HEK293 (cell line): ENCODE data around the gene KRTAP16-1.

ENCODE experiments used
- CTCF ChIA-PET: fragments of 350-600 bp; formaldehyde crosslinking; extraction: SDS; loops from one replicate; lab custom pipeline; 2021; ENCODE audit warnings: antibody characterized with exemption; lab: Yijun Ruan, JAX
- POLR2A ChIA-PET: fragments of 300-600 bp; formaldehyde crosslinking; extraction: SDS; loops from one replicate; lab custom pipeline; 2020; ENCODE audit warnings: antibody characterized with exemption, inconsistent platforms; lab: Yijun Ruan, JAX
- H3K27ac ChIP-seq: fragments of 200-500 bp; sonication (Bioruptor generic); 2 replicates; pipeline ENCODE4 v1.5.1; 2014; ENCODE audit warnings: low read depth, low read length, control low read depth, inconsistent platforms; ENCODE audit errors: extremely low read depth
- H3K36me3 ChIP-seq, 2 experiments: fragments of 200-500 bp in 1 of 2; sonication (Bioruptor generic) in 1 of 2; 1 replicate in 1 of 2; 2 replicates in 1 of 2; pipeline ENCODE4 v1.5.1; 2014 to 2017; ENCODE audit warnings: inconsistent platforms in 2 of 2, low read length in 2 of 2; ENCODE audit not compliant: control insufficient read depth in 2 of 2, insufficient read depth in 1 of 2
- H3K4me1 ChIP-seq: fragments of 200-500 bp; sonication (Bioruptor generic); 2 replicates; pipeline ENCODE4 v1.5.1; 2014; ENCODE audit warnings: mild to moderate bottlenecking, low read length, inconsistent platforms; ENCODE audit not compliant: control insufficient read depth, insufficient read depth
- H3K4me3 ChIP-seq: 2 replicates; pipeline ENCODE4 v1.5.1; 2011; ENCODE audit warnings: low read depth, mild to moderate bottlenecking, control low read depth, low read length, moderate library complexity
- H3K9me3 ChIP-seq: fragments of 200-500 bp; sonication (Bioruptor generic); 2 replicates; pipeline ENCODE4 v1.5.1; 2014; ENCODE audit warnings: low read depth, low read length, inconsistent platforms; ENCODE audit not compliant: control insufficient read depth, insufficient read depth
- SALL2 ChIP-seq: fragments of 450-650 bp; formaldehyde crosslinking; IDR thresholded peaks from 2 replicates; pipeline ENCODE4 v1.5.0; 2017; ENCODE audit warnings: missing biosample characterization, mild to moderate bottlenecking, missing genetic modification characterization, borderline replicate concordance
- SETDB1 ChIP-seq: IDR thresholded peaks from one replicate; pipeline ENCODE4 v1.6.1; 2017; ENCODE audit warnings: mild to moderate bottlenecking, low read length, moderate library complexity, mixed read lengths; ENCODE audit not compliant: insufficient read length
- ZBTB48 ChIP-seq: fragments of 450-650 bp; formaldehyde crosslinking; IDR thresholded peaks from 2 replicates; pipeline ENCODE4 v1.5.1; 2016; ENCODE audit warnings: missing biosample characterization, missing genetic modification characterization
- ZBTB8A ChIP-seq: fragments of 450-650 bp; formaldehyde crosslinking; IDR thresholded peaks from 2 replicates; pipeline ENCODE4 v1.5.1; 2016; ENCODE audit warnings: missing biosample characterization, missing genetic modification characterization
- ZNF114 ChIP-seq: fragments of 450-650 bp; formaldehyde crosslinking; IDR thresholded peaks from 2 replicates; pipeline ENCODE4 v1.5.0; 2017; ENCODE audit warnings: missing biosample characterization, missing genetic modification characterization
- ZNF138 ChIP-seq: fragments of 450-650 bp; formaldehyde crosslinking; IDR thresholded peaks from 2 replicates; pipeline ENCODE4 v1.5.1; 2016; ENCODE audit warnings: missing biosample characterization, missing genetic modification characterization, borderline replicate concordance
- ZNF18 ChIP-seq: fragments of 450-650 bp; formaldehyde crosslinking; IDR thresholded peaks from 2 replicates; pipeline ENCODE4 v1.5.1; 2016; ENCODE audit warnings: missing biosample characterization, missing genetic modification characterization
- ZNF202 ChIP-seq: fragments of 450-650 bp; formaldehyde crosslinking; IDR thresholded peaks from 2 replicates; pipeline ENCODE4 v1.5.1; 2016; ENCODE audit warnings: missing biosample characterization, missing genetic modification characterization, borderline replicate concordance
- ZNF223 ChIP-seq: fragments of 450-650 bp; formaldehyde crosslinking; IDR thresholded peaks from 2 replicates; pipeline ENCODE4 v1.5.1; 2016; ENCODE audit warnings: missing biosample characterization, missing genetic modification characterization
- ZNF335 ChIP-seq: fragments of 450-650 bp; formaldehyde crosslinking; conservative IDR thresholded peaks from 2 replicates; pipeline ENCODE4 v1.5.1; 2016; ENCODE audit warnings: missing biosample characterization, missing genetic modification characterization
- ZNF473 ChIP-seq: fragments of 450-650 bp; formaldehyde crosslinking; IDR thresholded peaks from 2 replicates; pipeline ENCODE4 v1.5.1; 2017; ENCODE audit warnings: missing biosample characterization, missing genetic modification characterization
- ZNF530 ChIP-seq: fragments of 450-650 bp; formaldehyde crosslinking; IDR thresholded peaks from 2 replicates; pipeline ENCODE4 v1.5.1; 2016; ENCODE audit warnings: low read depth, missing biosample characterization, missing genetic modification characterization
- ZNF600 ChIP-seq: fragments of 450-650 bp; formaldehyde crosslinking; IDR thresholded peaks from 2 replicates; pipeline ENCODE4 v1.5.1; 2016; ENCODE audit warnings: missing biosample characterization, missing genetic modification characterization
- ZNF658 ChIP-seq: fragments of 450-650 bp; formaldehyde crosslinking; IDR thresholded peaks from 2 replicates; pipeline ENCODE4; 2016; ENCODE audit warnings: missing biosample characterization, missing genetic modification characterization
- ZNF670 ChIP-seq: fragments of 450-650 bp; formaldehyde crosslinking; IDR thresholded peaks from 2 replicates; pipeline ENCODE4 v1.5.1; 2016; ENCODE audit warnings: missing biosample characterization, missing genetic modification characterization, low read depth
- ZNF747 ChIP-seq: fragments of 450-650 bp; formaldehyde crosslinking; IDR thresholded peaks from 2 replicates; pipeline ENCODE4 v1.5.1; 2016; ENCODE audit warnings: missing biosample characterization, missing genetic modification characterization
- ZNF777 ChIP-seq: fragments of 450-650 bp; formaldehyde crosslinking; IDR thresholded peaks from 2 replicates; pipeline ENCODE4 v1.5.1; 2017; ENCODE audit warnings: missing biosample characterization, missing genetic modification characterization, borderline replicate concordance
- ZNF837 ChIP-seq: fragments of 450-650 bp; formaldehyde crosslinking; IDR thresholded peaks from 2 replicates; pipeline ENCODE4 v1.5.1; 2016; ENCODE audit warnings: missing biosample characterization, missing genetic modification characterization
- TF ChIP-seq, protein P1 (sequence below): fragments of 450-650 bp; formaldehyde crosslinking; IDR thresholded peaks from 2 replicates; pipeline ENCODE4 v1.5.1; 2016; ENCODE audit warnings: missing biosample characterization, missing genetic modification characterization, borderline replicate concordance
- TF ChIP-seq, protein P2 (sequence below): fragments of 450-650 bp; formaldehyde crosslinking; IDR thresholded peaks from 2 replicates; pipeline ENCODE4 v1.5.1; 2016; ENCODE audit warnings: missing biosample characterization, missing genetic modification characterization
- TF ChIP-seq, protein P3 (sequence below): fragments of 450-650 bp; formaldehyde crosslinking; IDR thresholded peaks from 2 replicates; pipeline ENCODE4 v1.5.1; 2016; ENCODE audit warnings: missing biosample characterization, missing genetic modification characterization
- TF ChIP-seq, protein P4 (sequence below): fragments of 450-650 bp; formaldehyde crosslinking; IDR thresholded peaks from 2 replicates; pipeline ENCODE4 v1.5.1; 2017; ENCODE audit warnings: missing biosample characterization, missing genetic modification characterization

The KRTAP16-1 gene

GRCh38 chr17:41298458-41299135, 10.5 kb downstream of the KRTAP16-1 start:
- no peak for TF ChIP-seq ZNF18 (tag by site-specific recombination)
- no peak for TF ChIP-seq ZNF530
- TF ChIP-seq ZBTB8A (tag by site-specific recombination), result no peak
- TF ChIP-seq ZNF335 (tag by site-specific recombination), result no peak
- TF ChIP-seq ZNF114 (tag by site-specific recombination), result no peak
- no peak for TF ChIP-seq SETDB1
- TF ChIP-seq ZNF138 (tag by site-specific recombination), result no peak
- no peak for TF ChIP-seq ZNF658
- no peak for TF ChIP-seq ZNF473 (tag by site-specific recombination)
- TF ChIP-seq ZNF670 (tag by site-specific recombination), result no peak
- TF ChIP-seq, all 188 proteins: peak for 0
- POLR2A ChIA-PET, result no interaction called here
- H3K9me3 ChIP-seq, result no peaks in the 10 kb centered on the region
- no peaks in the 10 kb centered on the region for H3K4me1 ChIP-seq
- H3K27ac ChIP-seq, result no peak overlapping the region
- no peaks in the 10 kb centered on the region for H3K36me3 ChIP-seq
- no peak overlapping the region for H3K4me3 ChIP-seq
- CTCF ChIA-PET, result no interaction called here

GRCh38 chr17:41296846-41297245, 12.3 kb downstream of the KRTAP16-1 start:
- ChIA-PET POLR2A (no interaction called here), CTCF (no interaction called here)
- TF ChIP-seq ZNF600 (tag by site-specific recombination), result no peak
- no peak for TF ChIP-seq SALL2
- TF ChIP-seq, protein P1, sequence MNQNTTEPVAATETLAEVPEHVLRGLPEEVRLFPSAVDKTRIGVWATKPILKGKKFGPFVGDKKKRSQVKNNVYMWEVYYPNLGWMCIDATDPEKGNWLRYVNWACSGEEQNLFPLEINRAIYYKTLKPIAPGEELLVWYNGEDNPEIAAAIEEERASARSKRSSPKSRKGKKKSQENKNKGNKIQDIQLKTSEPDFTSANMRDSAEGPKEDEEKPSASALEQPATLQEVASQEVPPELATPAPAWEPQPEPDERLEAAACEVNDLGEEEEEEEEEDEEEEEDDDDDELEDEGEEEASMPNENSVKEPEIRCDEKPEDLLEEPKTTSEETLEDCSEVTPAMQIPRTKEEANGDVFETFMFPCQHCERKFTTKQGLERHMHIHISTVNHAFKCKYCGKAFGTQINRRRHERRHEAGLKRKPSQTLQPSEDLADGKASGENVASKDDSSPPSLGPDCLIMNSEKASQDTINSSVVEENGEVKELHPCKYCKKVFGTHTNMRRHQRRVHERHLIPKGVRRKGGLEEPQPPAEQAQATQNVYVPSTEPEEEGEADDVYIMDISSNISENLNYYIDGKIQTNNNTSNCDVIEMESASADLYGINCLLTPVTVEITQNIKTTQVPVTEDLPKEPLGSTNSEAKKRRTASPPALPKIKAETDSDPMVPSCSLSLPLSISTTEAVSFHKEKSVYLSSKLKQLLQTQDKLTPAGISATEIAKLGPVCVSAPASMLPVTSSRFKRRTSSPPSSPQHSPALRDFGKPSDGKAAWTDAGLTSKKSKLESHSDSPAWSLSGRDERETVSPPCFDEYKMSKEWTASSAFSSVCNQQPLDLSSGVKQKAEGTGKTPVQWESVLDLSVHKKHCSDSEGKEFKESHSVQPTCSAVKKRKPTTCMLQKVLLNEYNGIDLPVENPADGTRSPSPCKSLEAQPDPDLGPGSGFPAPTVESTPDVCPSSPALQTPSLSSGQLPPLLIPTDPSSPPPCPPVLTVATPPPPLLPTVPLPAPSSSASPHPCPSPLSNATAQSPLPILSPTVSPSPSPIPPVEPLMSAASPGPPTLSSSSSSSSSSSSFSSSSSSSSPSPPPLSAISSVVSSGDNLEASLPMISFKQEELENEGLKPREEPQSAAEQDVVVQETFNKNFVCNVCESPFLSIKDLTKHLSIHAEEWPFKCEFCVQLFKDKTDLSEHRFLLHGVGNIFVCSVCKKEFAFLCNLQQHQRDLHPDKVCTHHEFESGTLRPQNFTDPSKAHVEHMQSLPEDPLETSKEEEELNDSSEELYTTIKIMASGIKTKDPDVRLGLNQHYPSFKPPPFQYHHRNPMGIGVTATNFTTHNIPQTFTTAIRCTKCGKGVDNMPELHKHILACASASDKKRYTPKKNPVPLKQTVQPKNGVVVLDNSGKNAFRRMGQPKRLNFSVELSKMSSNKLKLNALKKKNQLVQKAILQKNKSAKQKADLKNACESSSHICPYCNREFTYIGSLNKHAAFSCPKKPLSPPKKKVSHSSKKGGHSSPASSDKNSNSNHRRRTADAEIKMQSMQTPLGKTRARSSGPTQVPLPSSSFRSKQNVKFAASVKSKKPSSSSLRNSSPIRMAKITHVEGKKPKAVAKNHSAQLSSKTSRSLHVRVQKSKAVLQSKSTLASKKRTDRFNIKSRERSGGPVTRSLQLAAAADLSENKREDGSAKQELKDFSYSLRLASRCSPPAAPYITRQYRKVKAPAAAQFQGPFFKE (tag by site-specific recombination), result no peak
- no peak for TF ChIP-seq ZNF747 (tag by site-specific recombination)
- no peak for TF ChIP-seq ZNF202 (tag by site-specific recombination)
- TF ChIP-seq, protein P2, sequence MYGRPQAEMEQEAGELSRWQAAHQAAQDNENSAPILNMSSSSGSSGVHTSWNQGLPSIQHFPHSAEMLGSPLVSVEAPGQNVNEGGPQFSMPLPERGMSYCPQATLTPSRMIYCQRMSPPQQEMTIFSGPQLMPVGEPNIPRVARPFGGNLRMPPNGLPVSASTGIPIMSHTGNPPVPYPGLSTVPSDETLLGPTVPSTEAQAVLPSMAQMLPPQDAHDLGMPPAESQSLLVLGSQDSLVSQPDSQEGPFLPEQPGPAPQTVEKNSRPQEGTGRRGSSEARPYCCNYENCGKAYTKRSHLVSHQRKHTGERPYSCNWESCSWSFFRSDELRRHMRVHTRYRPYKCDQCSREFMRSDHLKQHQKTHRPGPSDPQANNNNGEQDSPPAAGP, result no peak
- TF ChIP-seq ZBTB48 (tag by site-specific recombination), result no peak
- TF ChIP-seq, protein P3, sequence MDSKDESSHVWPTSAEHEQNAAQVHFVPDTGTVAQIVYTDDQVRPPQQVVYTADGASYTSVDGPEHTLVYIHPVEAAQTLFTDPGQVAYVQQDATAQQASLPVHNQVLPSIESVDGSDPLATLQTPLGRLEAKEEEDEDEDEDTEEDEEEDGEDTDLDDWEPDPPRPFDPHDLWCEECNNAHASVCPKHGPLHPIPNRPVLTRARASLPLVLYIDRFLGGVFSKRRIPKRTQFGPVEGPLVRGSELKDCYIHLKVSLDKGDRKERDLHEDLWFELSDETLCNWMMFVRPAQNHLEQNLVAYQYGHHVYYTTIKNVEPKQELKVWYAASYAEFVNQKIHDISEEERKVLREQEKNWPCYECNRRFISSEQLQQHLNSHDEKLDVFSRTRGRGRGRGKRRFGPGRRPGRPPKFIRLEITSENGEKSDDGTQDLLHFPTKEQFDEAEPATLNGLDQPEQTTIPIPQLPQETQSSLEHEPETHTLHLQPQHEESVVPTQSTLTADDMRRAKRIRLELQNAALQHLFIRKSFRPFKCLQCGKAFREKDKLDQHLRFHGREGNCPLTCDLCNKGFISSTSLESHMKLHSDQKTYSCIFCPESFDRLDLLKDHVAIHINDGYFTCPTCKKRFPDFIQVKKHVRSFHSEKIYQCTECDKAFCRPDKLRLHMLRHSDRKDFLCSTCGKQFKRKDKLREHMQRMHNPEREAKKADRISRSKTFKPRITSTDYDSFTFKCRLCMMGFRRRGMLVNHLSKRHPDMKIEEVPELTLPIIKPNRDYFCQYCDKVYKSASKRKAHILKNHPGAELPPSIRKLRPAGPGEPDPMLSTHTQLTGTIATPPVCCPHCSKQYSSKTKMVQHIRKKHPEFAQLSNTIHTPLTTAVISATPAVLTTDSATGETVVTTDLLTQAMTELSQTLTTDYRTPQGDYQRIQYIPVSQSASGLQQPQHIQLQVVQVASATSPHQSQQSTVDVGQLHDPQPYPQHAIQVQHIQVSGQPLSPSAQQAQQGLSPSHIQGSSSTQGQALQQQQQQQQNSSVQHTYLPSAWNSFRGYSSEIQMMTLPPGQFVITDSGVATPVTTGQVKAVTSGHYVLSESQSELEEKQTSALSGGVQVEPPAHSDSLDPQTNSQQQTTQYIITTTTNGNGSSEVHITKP, result no peak
- no peak for TF ChIP-seq ZNF223 (tag by site-specific recombination)
- no peak for TF ChIP-seq ZNF777 (tag by site-specific recombination)
- TF ChIP-seq, protein P4, sequence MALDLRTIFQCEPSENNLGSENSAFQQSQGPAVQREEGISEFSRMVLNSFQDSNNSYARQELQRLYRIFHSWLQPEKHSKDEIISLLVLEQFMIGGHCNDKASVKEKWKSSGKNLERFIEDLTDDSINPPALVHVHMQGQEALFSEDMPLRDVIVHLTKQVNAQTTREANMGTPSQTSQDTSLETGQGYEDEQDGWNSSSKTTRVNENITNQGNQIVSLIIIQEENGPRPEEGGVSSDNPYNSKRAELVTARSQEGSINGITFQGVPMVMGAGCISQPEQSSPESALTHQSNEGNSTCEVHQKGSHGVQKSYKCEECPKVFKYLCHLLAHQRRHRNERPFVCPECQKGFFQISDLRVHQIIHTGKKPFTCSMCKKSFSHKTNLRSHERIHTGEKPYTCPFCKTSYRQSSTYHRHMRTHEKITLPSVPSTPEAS (tag by site-specific recombination), result no peak
- no peak for TF ChIP-seq ZNF837

More at GRCh38 chr17:41296846-41297245, 12.3 kb downstream of the KRTAP16-1 start:
- H3K27ac ChIP-seq, result no peak overlapping the region
- H3K4me1 ChIP-seq, result no peaks in the 10 kb centered on the region
- H3K9me3 ChIP-seq, result no peaks in the 10 kb centered on the region
- no peak overlapping the region for H3K4me3 ChIP-seq
- H3K36me3 ChIP-seq, result no peaks in the 10 kb centered on the region
